NCI-H748 treated with DMSO at 0.1 percent for 48 hours (cell line): ENCODE data around the gene CXCL9.
"Not testable (repeated sequence)": the region's sequence is repeated elsewhere in the genome, so short reads cannot be mapped to it uniquely, and the experiment has no call there.

Experiments used
- DNase-seq: peaks from one replicate; lab custom pipeline; 2025; lab: John Stamatoyannopoulos, UW

CXCL9 gene

GRCh38 chr4:76011700-76012387, 4.5 kb upstream of the CXCL9 start:
- DNase-seq: no peak

DNA sequence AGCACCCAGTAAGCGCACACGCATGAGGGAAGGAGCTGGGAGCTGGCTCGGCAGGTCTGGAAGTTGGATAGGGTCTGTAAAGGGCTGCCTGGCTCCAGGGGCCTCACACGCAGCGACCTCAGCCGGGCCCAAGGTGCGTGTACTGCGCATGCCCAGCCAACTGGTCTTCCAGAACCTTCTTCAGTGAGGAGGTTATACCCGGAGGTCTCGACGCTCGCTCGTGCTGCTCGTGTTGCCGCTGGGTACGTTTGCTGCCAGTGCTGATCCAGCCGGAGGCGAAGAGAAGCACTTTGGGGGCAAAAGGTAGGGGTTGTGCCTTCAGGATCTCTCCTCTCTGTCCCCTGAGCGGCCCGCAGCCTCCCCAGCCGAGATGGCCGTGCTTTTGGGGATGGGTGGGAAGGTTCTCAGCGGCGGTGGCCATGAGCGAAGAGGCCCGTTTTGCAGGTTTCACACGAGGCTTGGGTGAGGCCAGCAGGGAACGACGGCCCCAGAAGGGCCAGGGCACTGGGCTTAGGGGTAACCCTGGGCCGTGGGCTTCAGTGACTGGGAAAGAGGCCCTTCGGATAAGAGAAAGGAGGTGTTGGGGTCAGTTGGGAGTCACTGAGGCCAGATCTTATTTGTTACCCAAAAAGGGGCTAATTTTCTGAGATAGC, 3.8 kb upstream of the CXCL9 start:
- no peak for DNase-seq

DNA sequence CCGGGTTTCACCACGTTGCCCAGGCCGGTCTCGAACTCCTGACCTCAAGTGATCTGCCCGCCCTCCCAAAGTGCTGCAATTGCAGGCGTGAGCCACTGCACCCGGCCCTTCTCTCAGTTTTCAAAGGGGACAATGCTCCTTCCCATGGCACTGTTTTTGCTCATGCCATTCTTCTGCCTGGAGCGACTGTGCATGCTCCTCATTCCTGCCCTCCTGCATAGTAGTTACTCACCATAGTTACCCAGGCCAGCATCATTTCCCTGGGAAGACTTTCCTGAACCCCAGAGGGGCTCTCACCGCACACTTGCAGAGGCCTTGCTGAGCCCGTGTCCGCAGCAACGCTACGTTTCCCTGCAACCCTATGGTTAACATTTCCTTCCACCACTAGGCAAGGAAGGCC, 3.3 kb upstream of the CXCL9 start:
- DNase-seq: no peak

GRCh38 chr4:76009311-76009710, 2.0 kb upstream of the CXCL9 start:
- DNase-seq: no peak

DNA sequence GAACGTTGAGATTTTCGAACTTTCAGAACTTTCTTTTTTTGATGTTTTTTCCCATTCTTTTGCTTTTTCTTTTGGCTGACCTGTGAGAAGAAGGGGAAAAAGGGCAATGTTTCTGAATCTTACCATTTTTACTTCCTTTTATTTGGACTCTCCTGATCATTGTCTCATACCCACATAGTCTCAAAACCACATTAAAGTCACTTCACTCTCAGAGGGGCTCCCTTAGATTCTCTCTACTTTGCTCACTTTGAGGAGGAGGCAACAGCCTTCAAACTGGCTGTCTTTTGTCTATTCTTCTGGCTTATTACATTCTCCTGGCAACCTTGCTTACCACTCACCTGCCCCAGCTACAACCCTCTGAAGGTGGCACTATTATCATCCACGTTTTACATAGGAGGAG, 3.7 kb downstream of the CXCL9 start:
- no peak for DNase-seq

DNA sequence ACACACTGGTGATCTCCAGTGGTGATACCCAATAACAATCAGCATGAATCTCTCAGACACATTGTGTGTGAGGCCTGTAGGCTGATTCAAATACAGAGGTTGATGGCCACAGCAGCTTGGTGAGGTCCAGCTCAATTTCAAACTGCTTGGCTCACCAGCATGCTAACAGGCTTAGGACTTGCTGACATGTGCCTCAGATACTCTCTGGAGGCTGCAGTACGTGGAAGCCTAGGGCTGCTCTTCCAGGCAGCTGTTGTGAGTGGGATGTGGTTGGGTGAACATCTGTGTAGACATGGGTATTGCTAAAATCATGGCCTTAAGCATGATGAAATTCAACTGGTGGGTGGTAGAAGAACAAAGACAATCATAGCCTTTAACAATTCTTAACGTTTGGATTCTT, 4.3 kb downstream of the CXCL9 start:
- no peak for DNase-seq

DNA sequence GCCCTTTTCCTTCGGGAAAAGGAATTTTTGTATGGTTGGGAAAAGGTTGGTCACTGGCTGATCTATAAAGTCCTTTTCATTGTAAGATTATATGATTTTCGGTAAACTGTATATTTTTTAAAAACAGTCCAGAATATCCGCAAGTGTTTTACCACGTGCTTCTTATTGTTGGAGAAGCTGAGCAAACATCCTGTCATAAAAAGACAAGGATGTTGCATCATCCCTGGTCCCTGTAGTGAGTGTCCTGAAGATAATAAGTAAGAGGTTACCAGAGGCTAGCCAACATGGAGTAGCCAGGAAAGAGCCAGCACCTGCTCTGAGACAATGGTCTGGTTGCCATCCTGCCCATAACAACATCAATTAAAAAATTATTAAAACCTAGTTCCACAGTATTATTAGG, 5.1 kb downstream of the CXCL9 start:
- DNase-seq: no peak

DNA sequence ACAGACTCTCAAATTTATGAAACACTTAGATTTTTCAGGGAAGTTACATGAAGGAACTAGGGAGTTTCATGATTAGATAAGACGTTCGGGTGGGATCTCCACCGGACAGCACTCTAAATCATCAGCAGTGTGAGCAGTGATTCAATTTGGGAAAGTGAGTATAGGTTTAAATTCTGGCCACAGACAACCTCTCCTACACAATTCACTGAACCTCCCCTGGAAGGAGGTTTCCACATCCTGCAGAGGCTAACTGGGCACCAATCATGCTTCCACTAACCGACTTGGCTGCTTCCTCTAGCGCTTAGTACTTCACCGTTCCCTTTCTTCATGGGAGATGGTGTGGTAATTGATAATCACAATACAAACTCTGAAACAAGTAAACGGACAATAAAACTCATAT, 5.6 kb downstream of the CXCL9 start:
- DNase-seq: no peak

- DNase-seq: no peak
These were observed 7.0 kb downstream of the CXCL9 start for GRCh38 chr4:76000279-76000678.

DNA sequence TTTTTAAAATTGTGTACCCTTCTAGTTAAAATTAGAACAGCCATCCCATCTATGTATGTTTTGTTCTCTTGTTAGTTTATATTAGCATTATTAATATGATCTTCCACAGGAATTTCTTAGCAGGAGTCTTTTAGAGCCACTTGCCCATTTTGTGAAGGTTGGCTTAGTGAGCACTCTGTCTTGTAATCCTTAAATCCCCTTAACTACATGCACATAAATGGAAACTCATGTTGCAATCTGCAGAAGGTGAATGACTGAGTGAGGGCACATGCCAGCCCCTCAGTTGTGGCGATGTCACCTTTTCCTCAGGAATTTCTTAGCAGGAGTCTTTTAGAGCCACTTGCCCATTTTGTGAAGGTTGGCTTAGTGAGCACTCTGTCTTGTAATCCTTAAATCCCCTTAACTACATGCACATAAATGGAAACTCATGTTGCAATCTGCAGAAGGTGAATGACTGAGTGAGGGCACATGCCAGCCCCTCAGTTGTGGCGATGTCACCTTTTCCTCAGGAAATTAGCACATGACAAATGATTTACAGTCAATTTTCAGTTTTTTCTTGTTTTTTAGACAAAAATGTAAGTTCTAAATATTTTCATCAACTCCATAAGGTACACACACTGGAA, 8.7 kb downstream of the CXCL9 start:
- DNase-seq: not testable (repeated sequence)

- DNase-seq: no peak
These were observed 9.4 kb downstream of the CXCL9 start for GRCh38 chr4:75997946-75998345.

DNA sequence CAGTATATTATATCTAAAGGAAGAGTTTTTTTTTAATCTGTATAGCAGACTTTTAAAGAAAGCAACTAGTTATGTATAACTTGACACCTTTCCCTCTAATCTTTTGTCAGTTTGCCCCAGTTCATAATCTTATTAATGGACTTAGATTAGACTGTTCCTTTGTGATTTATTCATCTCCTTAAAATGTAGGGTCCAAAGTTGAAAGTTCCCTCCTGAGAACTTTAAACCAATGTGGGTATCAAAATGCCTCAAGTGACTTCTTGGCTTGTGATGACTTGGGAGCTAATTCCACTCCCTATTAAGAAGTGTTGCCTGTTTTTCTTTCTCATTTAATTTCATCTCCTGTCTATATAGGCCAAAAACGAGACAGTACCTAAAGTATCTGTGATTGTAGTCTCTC, 10.2 kb downstream of the CXCL9 start:
- no peak for DNase-seq

DNA sequence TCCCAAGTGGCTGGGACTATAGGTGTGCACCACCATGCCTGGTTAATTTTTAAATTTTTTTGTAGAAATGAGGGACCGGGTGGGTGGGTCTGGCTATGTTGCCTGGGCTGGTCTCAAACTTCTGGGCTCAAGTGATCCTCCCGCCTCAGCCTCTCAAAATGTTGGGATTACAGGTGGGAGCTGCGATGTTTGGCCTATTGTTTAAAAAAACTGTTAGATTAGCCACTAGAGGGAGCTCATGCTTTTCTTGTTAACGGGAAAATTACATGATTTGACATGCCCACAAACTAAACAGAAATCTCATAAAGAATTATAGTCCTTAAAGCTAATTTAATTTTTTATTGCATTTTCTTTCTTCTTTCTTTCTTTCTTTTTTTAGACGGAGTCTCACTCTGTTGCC, 11.6 kb downstream of the CXCL9 start:
- peak; percentile 36 for DNase-seq

DNA sequence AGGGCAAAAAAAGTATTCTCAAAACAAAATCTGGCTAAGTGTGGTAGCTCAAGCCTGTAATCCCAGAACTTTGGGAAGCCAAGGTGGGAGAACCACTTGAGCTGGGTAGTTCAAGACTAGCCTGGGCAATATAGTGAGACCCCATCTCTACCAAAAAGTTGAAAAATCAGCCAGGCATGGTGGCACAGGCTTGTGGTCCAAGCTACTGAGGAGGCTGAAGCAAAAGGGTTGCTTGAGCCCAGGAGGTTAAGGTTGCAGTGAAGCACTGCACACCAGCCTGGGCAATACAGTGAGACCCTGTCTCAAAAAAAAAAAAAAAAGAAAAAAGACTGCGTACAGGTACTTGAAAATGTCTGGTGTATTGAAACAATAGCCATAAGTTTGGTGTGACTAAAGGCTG, 14.8 kb downstream of the CXCL9 start:
- DNase-seq: no peak

- DNase-seq: no peak
These were observed 17.3 kb downstream of the CXCL9 start for GRCh38 chr4:75989846-75990528.

DNA sequence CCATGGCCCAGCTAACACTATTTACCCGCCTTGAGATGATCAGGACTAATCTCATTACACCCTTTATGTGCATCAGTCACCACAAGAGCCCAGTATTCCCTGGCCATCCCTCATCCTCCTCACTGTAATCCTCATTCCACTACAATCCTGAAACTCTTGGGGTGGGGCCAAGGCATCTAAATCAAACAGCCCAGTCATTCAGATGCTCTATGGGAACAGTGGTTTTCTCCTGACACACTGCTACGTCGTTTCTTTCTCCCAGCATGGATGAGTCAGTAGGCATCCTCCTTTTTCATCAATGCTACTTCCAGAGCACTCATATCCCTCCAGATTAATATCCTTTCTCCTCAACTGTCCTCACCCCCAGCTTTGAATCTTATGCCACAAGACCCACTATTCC, 22.2 kb downstream of the CXCL9 start:
- DNase-seq: no peak

DNA sequence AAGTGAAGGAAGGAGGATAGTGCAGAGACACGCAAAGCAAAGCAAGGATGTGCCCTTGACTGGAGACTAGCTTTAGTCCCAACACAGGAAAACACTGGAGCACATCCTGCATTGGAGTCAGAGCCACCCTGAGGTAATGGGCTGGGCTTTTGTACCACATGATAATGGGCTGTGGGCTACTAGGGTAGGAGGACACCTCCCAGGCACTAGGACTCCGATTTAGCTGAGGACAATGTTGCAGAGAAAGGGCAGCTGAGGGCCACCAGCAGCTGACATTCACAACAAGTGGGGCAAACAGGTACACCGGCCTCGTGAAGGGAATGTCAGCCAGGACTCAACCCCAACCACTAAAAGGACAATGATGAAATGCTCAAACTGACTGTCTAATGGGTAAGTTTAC, 26.7 kb downstream of the CXCL9 start:
- no peak for DNase-seq

GRCh38 chr4:75976177-75976576, 31.1 kb downstream of the CXCL9 start:
- DNase-seq: no peak

DNA sequence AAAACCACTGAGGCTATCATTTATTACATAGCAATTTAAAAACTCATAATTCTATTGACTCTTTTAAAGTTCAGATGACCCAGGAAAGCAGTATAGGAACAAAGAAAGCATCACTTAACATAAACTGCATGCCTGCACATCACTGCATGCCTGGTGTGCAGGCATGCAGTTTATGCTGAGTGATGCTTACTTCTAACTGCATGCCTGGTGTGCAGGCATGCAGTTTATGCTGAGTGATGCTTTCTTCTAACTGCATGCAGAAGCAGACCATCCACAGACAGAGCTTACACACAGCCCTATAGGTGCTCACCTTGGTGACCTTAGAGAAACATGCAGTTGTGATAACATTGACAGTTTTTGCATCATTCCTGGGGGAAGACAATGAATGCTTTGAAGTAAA, 33.5 kb downstream of the CXCL9 start:
- no peak for DNase-seq

- DNase-seq: no peak
These were observed 39.2 kb downstream of the CXCL9 start for GRCh38 chr4:75968084-75968483.

- DNase-seq: no peak
These were observed 43.8 kb downstream of the CXCL9 start for GRCh38 chr4:75963558-75963957.

DNA sequence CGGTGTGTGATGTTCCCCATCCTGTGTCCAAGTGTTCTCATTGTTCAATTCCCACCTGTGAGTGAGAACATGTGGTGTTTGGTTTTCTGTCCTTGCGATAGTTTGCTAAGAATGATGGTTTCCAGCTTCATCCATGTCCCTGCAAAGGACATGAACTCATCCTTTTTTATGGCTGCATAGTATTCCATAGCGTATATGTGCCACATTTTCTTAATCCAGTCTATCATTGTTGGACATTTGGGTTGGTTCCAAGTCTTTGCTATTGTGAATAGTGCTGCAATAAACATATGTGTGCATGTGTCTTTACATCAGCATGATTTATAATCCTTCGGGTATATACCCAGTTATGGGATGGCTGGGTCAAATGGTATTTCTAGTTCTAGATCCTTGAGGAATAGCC, 45.2 kb downstream of the CXCL9 start:
- DNase-seq: not testable (repeated sequence)

GRCh38 chr4:75958546-75958945, 48.8 kb downstream of the CXCL9 start:
- not testable (repeated sequence) for DNase-seq
